GM12878 (cell line): ENCODE results near the gene UGT2B10.

Source experiments
- BACH1 ChIP-seq: fragments of 450-650 bp; IDR thresholded peaks from 2 replicates; pipeline ENCODE4 v1.6.1; 2017; ENCODE audit warnings: mild to moderate bottlenecking, borderline replicate concordance
- DPF2 ChIP-seq: fragments of 450-650 bp; IDR thresholded peaks from 2 replicates; pipeline ENCODE4 v1.6.1; 2017; ENCODE audit warnings: mild to moderate bottlenecking
- EZH2 ChIP-seq: IDR thresholded peaks from 2 replicates; pipeline ENCODE4 v1.6.1; 2012; ENCODE audit warnings: low read depth, mild to moderate bottlenecking, control low read depth, inconsistent platforms, low read length, borderline replicate concordance; ENCODE audit not compliant: control insufficient read depth
- GABPA ChIP-seq: IDR thresholded peaks from 2 replicates; pipeline ENCODE4 v1.6.1; 2014; ENCODE audit warnings: antibody characterized with exemption, low read depth, mild to moderate bottlenecking, inconsistent platforms
- POLR2A ChIP-seq: IDR thresholded peaks from 2 replicates; pipeline ENCODE4 v1.6.1; 2011; ENCODE audit warnings: low read depth, mild to moderate bottlenecking, low read length
- POLR2AphosphoS5 ChIP-seq: IDR thresholded peaks from 2 replicates; pipeline ENCODE4 v1.6.1; 2011; ENCODE audit warnings: mild to moderate bottlenecking, low read length, inconsistent platforms
- RAD21 ChIP-seq: IDR thresholded peaks from 2 replicates; pipeline ENCODE4 v1.6.1; 2011; ENCODE audit warnings: mild to moderate bottlenecking, low read depth, low read length, moderate library complexity; ENCODE audit not compliant: insufficient read depth
- RUNX3 ChIP-seq: IDR thresholded peaks from 2 replicates; pipeline ENCODE4 v1.6.1; 2012; ENCODE audit warnings: low read length, inconsistent platforms
- SRF ChIP-seq, 2 experiments: IDR thresholded peaks; 2 replicates each; pipeline ENCODE4 v1.6.1; 2011; ENCODE audit warnings: low read depth in 2 of 2, low read length in 2 of 2, mild to moderate bottlenecking in 1 of 2, moderate library complexity in 1 of 2
- ZNF217 ChIP-seq: fragments of 450-650 bp; IDR thresholded peaks from 2 replicates; pipeline ENCODE4 v1.6.1; 2017; ENCODE audit warnings: antibody characterized with exemption, mild to moderate bottlenecking
- ZNF274 ChIP-seq: IDR thresholded peaks from one replicate; pipeline ENCODE4 v1.8.0; 2011; ENCODE audit not compliant: insufficient read length, insufficient read depth
- TF ChIP-seq, protein P1 (sequence below), 3 experiments: IDR thresholded peaks in 2 of 3; conservative IDR thresholded peaks in 1 of 3; 2 replicates each; pipeline ENCODE4 v1.5.1; 2011; ENCODE audit warnings: low read depth in 3 of 3, low read length in 3 of 3, mild to moderate bottlenecking in 3 of 3, control low read depth in 2 of 3, moderate library complexity in 2 of 3, inconsistent platforms in 1 of 3, mixed read lengths in 1 of 3; ENCODE audit not compliant: control insufficient read depth in 2 of 3, insufficient read depth in 1 of 3; ENCODE audit errors: extremely low read depth in 1 of 3

DNA sequence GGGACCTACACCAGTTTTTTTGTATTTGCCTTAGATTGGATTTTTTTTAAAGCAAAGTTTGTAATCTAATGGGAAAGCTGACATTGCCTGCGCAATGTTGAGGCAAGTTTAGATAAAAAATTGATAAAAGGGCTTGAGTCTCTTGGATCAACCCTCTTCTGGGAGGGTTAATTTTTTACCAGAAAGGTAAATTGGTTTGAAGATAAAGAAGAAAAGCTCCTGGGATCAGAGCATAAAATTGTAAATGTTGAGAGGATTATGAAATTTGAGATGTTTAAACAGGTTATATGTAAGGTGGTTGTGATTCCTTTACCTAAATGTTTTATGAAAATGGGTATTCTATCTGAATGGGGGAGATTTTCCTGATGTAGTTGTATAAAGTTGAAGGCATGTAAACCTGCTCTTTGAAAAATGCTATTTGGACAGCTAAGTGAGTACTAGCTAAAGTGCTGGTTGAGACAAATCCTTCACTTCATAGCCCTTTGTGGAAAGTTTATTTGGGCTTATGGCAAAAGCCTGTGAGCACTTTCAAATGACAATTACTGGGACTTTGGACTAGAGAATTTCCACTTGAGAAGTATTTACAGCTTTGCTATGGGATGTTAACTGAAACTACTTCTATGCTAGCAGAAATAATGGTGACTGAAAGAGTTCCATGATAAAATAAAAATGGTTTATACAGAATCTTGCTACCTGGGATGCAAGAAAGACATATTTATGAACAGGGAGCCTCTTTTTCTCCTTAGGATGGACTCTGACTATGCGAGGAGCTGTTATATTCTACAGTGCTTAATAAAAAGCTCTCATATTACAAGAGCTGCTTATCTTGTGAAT is 56.2 kb downstream of the UGT2B10 start:
- TF ChIP-seq, protein P1, sequence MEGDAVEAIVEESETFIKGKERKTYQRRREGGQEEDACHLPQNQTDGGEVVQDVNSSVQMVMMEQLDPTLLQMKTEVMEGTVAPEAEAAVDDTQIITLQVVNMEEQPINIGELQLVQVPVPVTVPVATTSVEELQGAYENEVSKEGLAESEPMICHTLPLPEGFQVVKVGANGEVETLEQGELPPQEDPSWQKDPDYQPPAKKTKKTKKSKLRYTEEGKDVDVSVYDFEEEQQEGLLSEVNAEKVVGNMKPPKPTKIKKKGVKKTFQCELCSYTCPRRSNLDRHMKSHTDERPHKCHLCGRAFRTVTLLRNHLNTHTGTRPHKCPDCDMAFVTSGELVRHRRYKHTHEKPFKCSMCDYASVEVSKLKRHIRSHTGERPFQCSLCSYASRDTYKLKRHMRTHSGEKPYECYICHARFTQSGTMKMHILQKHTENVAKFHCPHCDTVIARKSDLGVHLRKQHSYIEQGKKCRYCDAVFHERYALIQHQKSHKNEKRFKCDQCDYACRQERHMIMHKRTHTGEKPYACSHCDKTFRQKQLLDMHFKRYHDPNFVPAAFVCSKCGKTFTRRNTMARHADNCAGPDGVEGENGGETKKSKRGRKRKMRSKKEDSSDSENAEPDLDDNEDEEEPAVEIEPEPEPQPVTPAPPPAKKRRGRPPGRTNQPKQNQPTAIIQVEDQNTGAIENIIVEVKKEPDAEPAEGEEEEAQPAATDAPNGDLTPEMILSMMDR (IDR thresholded peaks at IDR 0.05 in 2 of 3, conservative IDR thresholded peaks at IDR 0.05 in 1 of 3; ENCODE audit: control insufficient read depth in 2 of 3, extremely low read depth in 1 of 3, insufficient read depth in 1 of 3, low read depth in 3 of 3, low read length in 3 of 3), result no peak
- TF ChIP-seq ZNF217, result no peak
- TF ChIP-seq GABPA, result no peak
- no peak for TF ChIP-seq SRF (IDR thresholded peaks at IDR 0.05; ENCODE audit: low read depth in 2 of 2, low read length in 2 of 2)
- TF ChIP-seq RUNX3, result no peak
- no peak for TF ChIP-seq POLR2A
- TF ChIP-seq EZH2, result no peak
- TF ChIP-seq POLR2AphosphoS5, result no peak
- TF ChIP-seq ZNF274, result no peak
- no peak for TF ChIP-seq RAD21
- TF ChIP-seq BACH1, result no peak
- no peak for TF ChIP-seq DPF2
